ELR (cell line): ENCODE data around the gene RETSAT.

Experiments used
- DNase-seq: peaks from one replicate; pipeline ENCODE4 v3.0.0-alpha.2; 2015; ENCODE audit warnings: low read depth

Gene RETSAT

DNA sequence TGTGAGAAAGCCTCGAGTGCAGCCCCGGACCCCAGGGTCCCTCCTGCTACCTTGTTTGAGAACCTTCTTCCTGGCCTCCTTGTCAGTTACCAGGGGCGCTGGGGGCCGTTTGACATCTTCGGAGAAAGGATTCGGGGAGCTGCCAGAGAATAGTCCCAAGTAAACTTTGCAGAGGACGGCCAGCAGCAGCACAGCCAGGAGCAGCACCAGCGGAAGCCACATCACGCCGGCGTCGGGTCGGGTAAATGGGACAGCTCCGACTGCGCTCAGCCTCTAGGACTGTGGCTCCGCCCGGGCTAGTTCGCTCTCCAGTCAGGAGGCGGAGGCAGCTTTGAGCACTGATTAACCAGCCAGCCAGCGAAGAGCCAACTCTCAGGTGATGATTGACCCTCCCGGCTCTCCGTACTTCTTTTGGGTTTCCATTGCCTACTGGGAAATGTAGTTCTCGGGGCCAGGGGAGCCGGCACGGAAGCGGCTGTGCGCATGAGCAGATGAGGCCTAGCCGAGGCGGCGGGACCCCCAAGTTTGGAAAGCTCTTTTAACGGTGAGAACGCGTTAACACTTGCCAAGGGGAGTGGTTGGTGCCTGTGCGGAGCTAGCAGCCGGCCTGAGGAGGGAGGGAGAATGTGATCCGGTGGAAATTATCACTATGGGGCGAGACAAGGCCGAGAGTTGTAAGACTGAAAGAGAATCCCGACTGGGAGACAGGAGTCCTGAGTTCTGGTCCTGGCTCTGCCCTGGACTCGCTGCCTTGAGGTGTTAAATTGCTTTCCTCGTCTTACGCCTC is at the start of gene RETSAT, which contains the start of gene ELMOD3:
RETSAT (minus strand) TSS at position 243 of the 787 bp plus-strand sequence; CDS start at position 222, 21 bp downstream.
ELMOD3 (plus strand) TSS at position 484 of the 787 bp plus-strand sequence. CDS start 2,430 bp downstream, outside the sequence.
- DNase-seq = peak; percentile 100

DNA sequence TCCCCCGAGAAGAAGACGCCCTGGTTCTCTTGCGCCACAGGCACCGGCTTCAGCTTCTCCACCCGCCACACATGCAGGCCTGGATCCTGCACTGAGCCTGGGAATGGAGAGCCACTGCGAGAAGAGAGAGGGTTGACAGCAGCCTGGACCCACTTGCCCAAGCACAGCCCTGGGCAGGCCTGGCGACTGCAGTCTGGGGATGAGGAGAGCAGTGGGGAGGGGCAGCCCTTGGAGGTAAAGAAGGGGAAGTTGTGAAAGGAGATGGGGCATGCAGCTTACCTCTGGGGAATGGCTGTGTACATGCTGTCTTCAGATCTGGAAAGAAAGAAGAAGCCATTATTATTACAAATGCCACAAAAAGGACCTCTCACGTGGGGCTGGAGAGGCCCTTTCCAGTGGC is 47.5 kb upstream of the RETSAT start:
- no peak for DNase-seq

DNA sequence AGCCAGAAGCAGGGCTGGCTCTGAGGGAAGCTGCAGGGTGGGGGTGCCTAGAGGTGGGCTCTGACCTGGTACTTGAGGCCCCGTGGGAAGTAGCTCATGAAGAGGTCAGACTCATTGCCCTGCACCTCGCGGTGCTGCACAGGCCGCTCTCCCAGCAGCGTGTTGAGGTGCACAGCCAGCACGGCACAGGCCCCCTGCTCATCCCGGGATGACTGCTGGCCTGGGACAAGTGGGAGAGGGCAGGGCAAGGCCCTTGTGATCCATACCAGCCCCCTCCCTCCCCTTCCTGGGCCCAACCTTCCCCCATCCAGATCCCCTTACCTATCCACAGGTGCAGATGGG is 47.1 kb upstream of the RETSAT start:
- no peak for DNase-seq

DNA sequence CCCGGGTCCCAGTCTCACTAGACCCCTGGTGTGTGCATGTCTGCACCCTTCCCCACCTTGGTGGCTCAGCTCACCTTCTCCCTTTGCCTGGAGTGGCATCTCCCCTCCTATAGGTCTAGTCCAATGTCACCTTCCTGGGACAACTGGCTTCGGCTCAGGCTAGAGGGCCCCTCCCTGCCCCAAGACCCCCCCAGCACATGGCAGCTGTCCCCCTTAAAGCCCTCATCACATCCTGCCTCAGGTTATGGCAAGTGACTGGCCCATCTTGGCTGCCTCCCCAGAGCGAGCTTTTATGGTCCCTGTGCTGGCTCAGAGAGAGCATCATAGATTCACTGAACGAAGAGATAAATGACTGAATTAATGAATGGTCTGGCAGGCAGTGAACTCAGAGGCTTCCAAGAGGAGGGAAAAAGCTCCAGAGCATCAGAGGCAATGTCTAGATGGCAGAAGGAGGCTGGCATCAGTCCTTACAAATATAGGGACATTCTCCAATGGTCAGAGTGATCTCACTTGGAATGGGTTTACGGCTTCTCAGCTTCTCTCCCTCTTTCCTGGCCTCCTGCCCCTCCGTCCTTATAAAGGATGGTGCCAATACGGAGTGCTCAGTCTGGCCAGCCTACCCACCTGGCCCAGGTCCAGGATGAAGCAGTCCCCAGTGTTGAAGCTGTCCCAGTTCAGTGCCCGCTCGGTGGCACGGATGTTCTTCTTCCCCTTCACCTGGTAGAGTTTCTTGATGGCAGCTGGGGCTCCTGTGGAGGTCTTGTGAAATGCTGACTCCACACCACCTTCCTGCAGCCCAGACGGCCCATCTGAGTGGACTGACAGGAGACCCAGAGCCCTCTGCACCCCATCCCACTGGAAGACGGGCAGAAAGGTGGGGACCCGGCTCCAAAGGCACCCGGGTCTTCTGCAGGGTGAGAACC is 46.5 kb upstream of the RETSAT start:
- no peak for DNase-seq

DNA sequence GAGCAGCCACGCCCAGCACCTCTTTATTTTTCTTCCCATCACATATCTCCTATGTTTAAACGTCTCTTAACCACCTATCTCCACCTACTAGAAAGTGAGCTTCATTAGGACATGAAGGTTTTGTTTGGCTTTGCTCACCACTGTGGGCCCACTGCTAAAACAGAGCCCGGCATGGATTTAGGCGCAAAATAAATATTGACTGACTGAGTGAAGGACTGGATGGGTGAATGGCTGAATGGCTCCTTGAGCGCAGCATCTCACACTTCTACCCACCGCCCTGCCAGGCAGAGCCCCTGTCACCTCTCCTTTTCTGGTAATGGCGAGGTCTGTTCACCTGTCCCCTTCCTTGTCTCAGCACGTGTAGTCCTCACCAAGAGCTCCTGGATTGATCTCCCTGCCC is 45.7 kb upstream of the RETSAT start:
- DNase-seq = no peak

DNA sequence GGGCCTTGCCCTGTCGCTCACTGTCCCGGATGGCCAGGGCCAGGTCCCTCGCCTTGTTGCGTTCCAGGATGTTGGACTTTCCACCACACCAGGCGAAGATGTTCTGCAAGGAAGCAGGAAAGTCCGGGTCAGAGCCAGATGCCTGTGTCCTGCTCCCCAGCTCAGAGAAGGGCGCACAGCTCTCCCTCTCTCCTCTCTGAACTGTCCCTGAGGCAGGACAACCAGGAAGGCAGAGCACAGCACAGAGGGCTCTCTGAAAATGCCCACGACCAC is 44.8 kb upstream of the RETSAT start:
- DNase-seq = no peak

DNA sequence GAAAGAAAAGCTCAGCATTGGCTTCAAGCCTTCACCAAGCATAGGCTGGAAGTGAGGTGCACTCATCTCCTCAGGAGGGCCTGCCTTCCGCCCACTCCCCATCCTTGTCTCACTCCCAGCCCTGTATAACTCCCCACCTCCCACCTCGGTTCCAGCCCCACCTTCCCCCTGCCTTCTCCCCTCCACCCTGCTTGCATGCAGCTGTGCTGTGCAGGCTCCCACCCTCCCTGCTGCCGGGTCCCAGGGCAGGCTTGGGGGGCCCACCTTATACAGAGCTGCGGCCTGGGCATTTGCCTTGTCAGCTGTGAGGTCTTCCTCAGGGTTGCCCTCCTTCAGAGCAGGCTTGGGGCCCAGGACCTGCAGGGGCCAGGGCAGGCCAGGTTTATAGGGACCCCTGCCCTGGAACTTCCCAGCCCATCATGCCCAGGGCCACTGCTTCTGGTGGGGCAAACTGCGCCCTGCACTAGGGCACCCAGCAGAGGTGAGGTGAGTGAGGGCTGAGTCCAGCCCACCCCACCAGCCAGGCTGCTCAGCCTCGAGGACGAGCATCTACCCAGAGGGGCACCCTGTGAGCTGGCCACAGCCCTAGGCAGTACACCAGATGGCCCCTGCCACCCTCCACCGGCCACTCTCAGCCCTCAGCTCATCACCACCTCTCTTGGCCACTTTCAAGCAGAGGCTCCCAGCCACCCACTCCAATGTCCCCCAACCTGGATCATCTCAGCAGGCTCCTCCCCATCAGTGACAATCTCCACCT is 44.3 kb upstream of the RETSAT start:
- no peak for DNase-seq

DNA sequence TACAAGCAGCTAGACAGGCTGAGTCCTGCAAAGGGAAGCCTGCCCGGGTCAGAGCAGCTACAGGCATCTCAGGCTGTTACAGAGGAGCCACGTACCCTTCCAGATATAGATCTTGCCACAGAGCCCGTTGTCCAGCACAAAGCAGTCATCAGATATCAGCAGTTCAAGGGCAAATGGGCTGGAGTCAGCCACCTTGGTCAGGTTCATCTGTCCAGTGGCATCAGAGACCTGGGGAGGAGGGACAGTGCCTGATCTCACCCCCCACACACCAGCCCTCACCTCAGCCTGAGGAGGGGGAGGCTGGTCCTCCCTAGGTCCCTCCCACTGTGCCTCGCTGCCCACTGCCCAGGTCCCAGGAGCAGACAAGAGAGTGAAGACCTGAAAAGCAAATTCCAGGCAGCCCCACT is 43.6 kb upstream of the RETSAT start:
- no peak for DNase-seq

DNA sequence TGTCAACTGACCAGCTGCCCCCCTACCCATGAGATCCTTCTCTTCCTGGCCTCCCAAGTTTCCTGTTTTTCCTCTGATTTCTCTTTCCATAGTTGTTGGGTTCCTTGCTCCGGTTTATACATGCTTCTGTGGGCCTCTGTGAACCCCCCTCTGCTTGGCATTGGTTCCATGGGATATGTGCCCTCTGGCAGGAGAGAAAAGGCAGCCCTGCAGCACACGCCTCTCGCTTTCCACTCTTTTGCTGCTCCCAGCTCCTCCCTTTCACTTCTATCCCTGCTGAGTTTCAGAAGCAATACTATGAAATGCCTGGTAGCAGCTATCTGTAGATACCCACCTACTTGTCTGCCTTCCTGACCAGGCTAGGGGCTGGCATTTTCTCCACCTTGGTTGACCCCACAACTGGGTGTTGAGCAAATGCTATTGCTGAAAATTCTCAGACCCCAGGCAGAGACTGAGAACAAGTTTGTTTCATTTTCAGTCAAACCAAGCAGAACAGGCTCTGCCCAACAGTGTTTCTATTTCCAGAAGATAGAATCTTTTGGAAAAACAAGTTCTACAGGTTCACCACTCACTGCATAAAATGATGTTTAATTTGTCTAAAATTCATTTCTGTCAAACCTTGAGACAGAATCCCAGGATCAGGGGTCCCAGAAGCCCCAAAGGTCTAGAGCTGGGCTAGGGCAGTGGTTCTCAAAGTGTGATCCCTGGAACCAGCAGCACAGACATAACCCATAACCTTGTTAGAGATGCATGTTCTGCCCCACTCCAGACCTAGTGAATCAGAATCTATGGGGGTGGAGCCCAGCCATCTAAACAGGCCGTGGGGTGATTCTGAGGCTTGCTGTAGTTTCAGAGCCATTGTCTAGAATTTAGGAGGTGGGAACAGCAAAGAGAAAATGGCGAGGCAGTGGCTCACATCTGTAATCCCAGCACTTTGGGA is 42.5 kb upstream of the RETSAT start:
- no peak for DNase-seq

DNA sequence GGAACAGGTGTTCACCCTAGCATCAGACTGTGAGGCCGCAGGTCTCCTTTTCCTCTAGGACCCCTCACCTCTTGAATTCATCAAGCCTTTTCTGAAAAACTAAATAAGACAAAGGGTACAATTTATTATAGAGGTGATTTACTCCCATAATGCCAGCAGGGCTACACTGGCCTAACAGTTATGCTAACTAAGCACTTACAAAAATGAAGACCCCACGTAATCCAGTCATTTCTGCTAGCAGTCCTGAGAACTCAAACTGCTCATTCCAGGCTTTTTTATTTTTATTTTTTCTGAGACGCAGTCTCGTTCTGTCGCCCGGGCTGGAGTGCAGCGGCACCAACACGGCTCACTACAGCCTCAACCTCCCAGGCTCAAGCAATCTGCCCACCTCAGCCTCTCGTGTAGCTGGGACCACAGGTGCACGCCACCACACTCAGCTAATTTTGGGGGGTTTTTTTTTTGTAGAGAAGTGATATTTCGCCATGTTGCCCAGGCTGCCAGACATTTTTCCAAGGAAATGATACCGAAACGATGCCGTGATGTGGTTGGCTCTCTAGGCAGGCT is 41.7 kb upstream of the RETSAT start:
- no peak for DNase-seq

DNA sequence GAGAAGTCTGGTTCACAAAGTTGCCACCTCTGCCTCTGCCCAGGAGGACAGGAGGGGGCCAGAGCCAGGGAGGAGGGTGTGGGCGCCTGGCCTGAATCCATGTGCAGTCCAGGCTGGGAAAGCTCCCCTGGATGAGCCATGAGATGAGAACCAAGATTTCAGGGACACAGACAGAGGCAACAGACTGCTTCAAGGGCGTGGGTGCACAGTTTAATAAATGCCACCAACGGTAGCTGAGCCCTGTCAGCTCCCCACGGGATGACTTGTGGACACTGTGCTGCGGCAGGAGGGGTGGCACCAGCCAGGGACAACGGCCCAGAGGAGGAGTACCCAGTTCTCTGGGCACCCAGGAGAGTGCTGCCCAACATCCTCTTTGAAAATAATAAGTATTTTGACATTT is 40.6 kb upstream of the RETSAT start:
- DNase-seq = no peak

DNA sequence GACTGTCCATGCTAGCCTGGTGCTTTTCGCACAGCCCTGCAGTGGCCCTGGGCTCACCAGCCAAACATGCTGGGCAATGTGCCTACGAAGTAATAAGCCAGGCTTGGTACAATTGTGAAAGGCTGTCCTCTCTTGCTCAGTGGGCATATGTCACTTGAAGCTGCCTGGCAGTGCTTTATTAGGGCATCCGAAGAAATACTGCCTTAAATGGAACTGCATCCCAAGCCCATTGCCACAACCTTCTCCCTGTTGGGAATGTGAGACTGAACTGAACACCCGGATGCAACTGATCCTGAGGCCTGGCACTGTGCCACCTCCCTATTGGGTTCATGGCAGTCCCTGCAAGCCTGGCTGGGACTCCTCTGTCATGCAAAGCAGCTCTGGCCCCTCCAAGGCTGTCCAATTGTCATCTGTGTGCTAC is 39.9 kb upstream of the RETSAT start:
- no peak for DNase-seq

DNA sequence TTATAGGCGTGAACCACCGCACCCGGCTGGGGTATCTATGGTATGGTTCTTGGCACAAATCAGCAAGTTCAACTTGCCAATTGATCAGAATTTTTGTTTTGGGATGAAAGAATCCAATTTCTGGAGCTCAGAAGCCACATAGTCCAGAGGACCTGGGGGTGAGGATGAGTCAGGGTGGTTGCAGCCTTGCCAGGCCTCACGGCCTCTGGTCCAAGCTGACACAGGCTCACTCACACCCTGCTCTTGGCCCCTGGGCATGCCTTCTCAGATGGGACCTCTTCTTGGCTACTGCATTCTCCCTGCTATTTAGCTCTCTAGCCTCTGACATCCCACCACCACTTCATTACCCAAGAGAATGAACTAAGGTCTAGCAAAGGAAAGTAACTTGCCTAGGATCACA is 39.5 kb upstream of the RETSAT start:
- DNase-seq = peak; percentile 78

DNA sequence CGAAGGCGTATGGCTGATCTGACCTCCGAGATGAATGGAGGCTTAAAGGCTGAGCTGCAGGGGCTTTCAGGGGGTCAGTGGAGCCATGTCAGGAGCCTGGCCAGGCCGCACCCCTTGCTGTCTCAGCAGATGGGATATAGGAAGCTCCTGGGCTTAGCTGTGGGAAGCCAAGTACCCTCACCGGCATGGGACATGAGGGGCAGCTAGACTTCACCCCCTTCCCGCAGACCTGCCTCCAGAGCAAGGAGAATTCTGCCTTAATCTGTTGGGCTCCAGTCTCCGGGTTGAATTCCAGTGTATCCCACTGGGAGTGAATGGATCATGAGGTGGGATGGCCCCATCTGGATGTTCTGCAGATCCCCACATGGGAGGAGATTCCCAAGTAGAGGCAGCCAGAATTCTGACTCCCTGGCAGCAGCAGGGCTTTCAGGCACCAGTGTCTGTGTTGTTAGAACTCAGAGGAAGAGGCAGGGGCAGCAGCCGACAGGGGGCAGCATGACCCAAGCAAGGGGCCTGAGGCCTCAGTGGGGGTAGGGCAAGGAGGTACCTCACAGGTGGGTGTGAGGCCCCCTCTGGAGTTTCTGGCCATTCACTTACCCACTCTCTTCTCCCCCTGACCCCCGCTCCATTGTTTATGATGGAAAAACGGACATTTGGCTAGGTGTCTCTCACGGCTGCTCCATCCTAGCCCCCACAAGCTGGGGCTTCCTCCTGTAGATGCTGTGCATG is 36.8 kb upstream of the RETSAT start:
- peak; percentile 64 for DNase-seq

DNA sequence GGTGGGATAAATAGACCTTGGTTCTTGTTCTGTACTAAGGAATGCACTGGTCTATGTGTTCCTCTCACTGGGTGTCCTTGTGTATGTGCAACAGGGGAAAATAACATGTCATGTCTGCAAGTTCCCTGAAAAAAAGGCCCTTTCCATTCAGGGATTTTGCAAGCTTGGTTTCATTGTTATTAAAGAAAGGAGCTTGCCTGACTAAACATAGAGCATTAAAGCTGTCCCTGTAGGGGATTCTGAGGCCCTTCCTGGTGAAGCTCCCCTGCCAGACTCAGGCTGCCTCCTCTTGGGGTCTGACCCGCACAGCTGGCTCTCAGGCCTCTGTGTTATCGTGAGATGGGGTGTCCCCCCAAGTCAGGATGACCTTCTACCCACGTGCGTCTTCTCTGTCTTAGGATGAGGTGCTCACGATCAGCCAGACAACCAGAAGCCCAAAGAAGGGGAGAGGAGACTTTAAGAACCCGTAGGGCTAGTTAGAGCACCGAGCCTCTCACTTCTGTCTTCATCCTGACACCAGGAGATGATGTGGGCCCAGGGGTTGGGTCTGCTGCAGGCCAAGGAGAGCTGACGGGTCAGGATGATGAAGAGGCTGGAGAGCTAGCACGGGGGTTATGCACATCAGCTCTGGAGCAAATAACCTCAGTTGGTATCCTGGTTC is 34.7 kb upstream of the RETSAT start:
- no peak for DNase-seq

DNA sequence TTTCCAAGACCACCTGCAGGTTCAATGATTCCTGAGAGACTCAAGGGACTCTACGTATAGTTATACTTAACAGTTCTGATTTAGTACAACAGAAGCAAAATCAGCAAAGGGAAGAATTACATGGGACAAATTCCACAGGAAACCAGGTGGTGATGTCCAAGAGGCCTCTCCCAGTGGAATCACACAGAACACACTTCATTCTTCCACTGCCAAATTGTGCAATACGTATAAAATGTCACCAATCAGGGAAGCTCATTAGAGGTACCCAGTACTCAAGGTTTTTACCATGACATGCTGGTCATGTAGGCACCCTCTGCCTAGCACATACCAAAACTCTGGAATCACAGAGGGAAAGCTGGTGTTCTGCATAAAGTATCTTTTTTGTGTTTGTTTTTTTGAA is 33.4 kb upstream of the RETSAT start:
- DNase-seq = no peak

DNA sequence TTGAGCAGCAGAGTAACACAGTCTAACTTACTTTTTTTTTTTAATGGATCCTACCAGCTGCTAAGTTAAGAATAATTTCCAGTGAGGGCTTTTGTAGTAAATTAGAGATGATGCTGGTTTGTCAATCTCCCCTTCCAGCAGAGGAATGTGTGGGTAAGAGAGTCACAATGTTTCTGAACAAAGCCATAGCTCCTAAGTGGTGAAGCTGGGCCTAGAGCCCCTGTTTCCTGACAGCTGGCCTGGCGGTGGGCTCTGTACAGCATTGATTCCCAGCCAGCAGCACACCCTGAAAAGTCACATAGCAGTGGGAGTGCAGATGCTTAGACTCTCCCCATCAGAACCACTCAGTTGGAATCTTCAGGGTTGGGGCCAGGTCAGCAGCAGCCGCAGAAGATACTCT is 31.4 kb upstream of the RETSAT start:
- no peak for DNase-seq

DNA sequence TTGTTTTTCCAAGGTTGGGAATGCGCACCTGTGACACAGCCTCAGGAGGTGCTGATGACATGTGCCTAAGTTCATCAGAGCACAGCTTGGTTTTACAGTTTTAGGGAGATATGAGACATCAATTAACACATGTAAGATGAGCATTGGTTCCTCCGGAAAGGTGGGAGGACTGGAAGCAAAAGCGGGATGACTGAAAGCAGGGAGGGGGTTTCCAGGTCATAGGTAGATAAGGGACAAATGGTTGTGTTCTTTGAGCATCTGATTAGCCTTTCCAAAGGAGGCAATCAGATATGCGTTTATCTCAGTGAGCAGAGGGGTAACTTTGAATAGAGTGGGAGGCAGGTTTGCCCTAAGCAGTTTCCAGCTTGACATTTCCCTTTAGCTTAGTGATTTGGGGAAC is 29.5 kb upstream of the RETSAT start:
- DNase-seq = no peak

DNA sequence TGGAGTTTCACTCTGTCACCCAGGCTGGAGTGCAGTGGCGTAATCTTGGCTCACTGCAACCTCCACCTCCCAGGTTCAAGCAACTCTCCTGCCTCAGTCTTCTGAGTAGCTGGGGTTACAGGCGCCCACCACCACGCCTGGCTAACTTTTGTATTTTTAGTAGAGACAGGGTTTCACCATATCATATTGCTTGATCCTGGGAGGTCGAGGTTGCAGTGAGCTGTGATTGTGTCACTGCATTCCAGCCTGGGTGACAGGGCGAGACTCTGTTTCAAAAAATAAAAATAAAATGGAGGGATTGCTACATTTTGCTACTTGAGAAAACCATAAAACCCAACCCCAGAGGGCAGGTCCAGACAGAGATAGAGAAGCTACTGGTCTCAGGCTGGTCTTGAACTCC is 28.8 kb upstream of the RETSAT start:
- peak; percentile 31 for DNase-seq

DNA sequence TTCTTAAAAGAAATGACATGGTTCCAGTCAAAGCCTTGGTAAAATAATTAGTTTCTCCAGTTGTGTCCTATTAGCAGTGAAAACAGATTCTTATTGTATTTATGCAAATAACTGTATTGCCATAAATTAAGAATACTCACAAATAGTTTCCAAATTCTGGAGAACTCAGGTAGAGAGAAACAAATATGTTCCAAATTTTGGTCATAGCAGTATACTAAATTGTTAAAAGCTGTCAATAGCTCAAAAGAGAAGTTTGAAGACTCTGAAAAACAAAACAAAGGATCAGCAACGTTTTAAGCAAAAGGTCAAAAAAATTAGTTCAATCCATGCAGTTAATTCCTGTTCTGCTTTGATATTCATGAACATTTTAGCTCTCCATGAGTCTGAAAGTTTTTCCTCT is 25.7 kb upstream of the RETSAT start:
- DNase-seq = no peak
